Measurements from ENCODE around the gene EIF1AX. TPM values are rescaled to one million over a fixed set of nuclear protein-coding genes. Genes with fewer than 3 reads are reported as not detected.
"Not testable (repeated sequence)": the region's sequence is repeated elsewhere in the genome, so short reads cannot be mapped to it uniquely, and the experiment has no call there.

Gene EIF1AX
- total RNA-seq, 2 donors from 2014 or later: 45.1 to 84.1 TPM

GRCh38 chrX:20135944-20136343 is 5.7 kb downstream of the EIF1AX start:
- H3K9me3 Mint-ChIP-seq: no peaks in the 10 kb centered on the region
- H3K36me3 Mint-ChIP-seq: peaks cover 13 to 31% of the 10 kb centered on the region in 2 donors
- DNase-seq (ENCODE audit: low spot score in 2 of 2): no peak
- peak overlapping the region in 1 of 2 donors; percentile 82 for H3K27ac Mint-ChIP-seq
- ATAC-seq: no peak

DNA sequence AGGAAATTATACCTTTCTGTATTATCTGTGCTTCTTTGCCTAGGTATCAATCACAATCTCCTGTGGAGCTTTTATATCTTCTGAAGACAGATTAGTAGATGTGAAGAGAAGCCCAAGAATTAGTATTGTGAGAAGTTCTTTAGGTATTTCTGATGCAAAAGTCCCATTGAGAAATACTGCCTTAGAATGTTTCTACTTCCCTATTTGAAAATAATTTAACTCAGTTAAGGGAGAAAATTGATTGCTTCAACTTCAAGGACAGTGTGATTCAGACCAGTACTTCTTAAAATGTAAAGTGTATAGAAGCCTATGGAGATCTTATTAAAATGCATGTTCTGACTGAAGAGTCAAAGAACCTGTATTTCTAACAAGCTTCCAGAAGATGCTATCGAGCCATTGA is 9.0 kb downstream of the EIF1AX start:
- no peak for DNase-seq (ENCODE audit: low spot score in 2 of 2)
- Mint-ChIP-seq H3K36me3 (peaks cover 0 to 13% of the 10 kb centered on the region in 2 donors), H3K9me3 (no peaks in the 10 kb centered on the region), H3K27ac (no peak overlapping the region)
- no peak for ATAC-seq

DNA sequence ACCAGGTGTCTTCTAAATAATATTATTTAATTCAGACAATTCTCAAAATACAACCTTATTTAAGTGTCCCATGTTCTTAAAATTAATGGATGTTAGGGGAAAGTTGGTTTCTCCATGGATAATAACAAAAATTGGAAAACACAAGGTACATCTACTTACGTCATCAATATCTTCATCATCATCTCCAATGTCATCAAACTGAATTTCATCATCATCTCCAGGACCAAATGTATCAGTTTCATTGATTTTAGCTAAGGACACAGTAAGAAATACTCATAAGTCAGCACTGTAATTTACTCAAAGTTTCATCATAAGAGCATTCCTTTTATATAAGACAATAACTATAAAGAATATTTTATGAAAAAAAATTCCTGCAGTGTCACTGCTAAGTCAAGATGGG is 11.3 kb downstream of the EIF1AX start:
- DNase-seq (ENCODE audit: low spot score in 2 of 2) (no peak), ATAC-seq (no peak)
- Mint-ChIP-seq H3K36me3 (no peaks in the 10 kb centered on the region), H3K9me3 (no peaks in the 10 kb centered on the region), H3K27ac (no peak overlapping the region)

GRCh38 chrX:20129547-20129946 is 12.1 kb downstream of the EIF1AX start:
- Mint-ChIP-seq H3K27ac (no peak overlapping the region), H3K9me3 (no peaks in the 10 kb centered on the region), H3K36me3 (no peaks in the 10 kb centered on the region)
- DNase-seq (ENCODE audit: low spot score in 2 of 2) (no peak), ATAC-seq (no peak)

DNA sequence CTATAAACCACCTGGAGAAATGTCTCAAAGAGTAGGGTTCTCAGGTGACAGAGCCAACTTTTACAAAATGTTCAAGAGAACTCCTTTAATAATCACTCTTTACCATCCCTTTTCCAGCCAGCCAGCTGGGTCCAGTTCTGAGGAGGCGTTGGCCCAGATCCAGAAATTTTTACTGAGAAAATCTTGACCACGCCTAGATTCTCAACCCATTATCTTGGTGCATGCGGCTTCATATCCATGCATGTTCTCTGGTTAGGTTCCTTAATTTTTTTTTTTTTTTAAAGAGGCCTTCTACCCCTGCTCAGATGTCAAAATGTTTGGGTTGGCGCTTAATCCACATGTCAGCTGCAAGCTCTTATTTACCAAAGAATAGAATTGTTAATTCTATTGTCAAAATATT is 13.0 kb downstream of the EIF1AX start:
- DNase-seq (ENCODE audit: low spot score in 2 of 2) (no peak), ATAC-seq (no peak)
- Mint-ChIP-seq H3K9me3 (no peaks in the 10 kb centered on the region), H3K36me3 (no peaks in the 10 kb centered on the region), H3K27ac (no peak overlapping the region)

GRCh38 chrX:20127440-20127839 is 14.2 kb downstream of the EIF1AX start:
- DNase-seq (ENCODE audit: low spot score in 2 of 2); H3K9me3 Mint-ChIP-seq; H3K36me3 Mint-ChIP-seq; H3K27ac Mint-ChIP-seq: not testable (repeated sequence)
- peak in 1 of 2 donors; percentile 55 for ATAC-seq

DNA sequence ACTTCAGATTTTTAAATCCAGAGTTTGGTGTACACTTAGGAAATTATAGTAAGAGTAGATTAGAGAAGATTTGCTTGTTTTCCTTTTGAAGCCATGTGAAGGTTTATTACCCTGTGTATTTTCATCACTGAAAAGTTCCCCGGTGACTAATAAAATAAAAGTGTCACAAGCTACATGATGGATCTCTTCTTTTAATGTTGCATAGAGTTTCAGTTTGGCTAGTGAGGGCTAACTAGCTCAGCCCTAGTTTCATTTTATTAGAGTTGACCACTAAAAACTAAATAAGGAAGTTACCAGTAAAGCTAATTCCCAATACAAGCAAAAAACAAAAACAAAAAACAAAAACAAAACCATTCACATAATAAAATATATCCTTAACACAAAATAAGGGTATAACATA is 14.8 kb downstream of the EIF1AX start:
- not testable (repeated sequence) for ATAC-seq; DNase-seq (ENCODE audit: low spot score in 2 of 2); H3K36me3 Mint-ChIP-seq; H3K27ac Mint-ChIP-seq; H3K9me3 Mint-ChIP-seq

DNA sequence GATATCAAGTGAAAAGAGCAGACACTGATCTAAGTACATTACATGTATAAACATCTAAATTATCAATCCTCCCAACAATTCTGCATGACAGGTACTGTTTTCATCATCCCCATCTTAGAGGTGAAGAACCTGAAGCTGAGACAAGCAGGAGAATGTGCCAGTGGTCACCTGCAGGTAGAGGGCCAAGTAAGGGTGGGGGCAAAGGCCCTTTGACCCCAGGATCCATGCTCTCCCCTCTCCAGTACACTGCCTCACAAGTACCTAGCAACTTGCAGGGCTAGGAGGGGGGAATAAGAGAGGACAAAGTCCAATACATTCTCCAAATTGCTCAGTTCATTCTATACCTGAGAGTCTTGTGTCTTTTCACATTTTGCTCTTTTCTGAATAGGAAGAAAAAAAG is 16.7 kb downstream of the EIF1AX start:
- no peak for ATAC-seq

GRCh38 chrX:20118065-20118824 is 23.4 kb downstream of the EIF1AX start:
- ATAC-seq (no peak), DNase-seq (ENCODE audit: low spot score in 2 of 2) (no peak)
- Mint-ChIP-seq H3K36me3 (peaks cover 0 to 4% of the 10 kb centered on the region in 2 donors), H3K9me3 (no peaks in the 10 kb centered on the region), H3K27ac (no peak overlapping the region)

More for the DNA sequence above, 16.7 kb downstream of the EIF1AX start:
- Mint-ChIP-seq H3K9me3 (no peaks in the 10 kb centered on the region), H3K27ac (no peak overlapping the region), H3K36me3 (no peaks in the 10 kb centered on the region)
- DNase-seq (ENCODE audit: low spot score in 2 of 2): no peak

DNA sequence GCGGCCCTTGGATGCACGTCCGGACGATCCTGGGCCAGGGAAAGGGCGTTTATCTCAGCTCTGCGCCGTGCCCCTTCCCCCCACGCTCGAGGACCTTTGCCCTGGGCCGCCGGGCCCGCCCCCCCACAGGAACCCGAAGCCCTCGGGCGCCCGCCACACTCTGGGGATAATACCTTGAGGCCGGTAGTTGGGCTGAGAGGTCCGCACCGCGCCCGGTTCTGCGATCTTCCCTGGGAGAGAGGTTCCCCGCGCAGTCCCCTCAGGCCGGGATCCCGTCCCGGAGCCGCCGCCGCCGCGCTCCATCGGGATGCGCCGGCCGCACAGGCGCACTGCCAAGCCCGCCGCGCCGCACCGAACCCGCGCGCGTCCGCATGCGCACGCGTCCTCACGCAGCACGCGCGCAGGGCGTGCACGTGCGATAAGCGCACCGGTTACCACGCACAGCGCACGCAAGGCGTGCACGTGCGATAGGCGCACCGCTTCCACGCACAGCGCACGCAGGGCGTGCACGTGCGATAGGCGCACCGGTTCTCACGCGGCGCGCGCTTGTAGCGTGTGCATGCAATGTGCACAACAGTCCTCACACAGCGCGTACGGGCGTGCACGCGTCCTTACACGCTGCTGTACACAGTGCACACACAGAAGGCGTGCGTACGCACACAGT is 24.9 kb downstream of the EIF1AX start, which contains the start of gene MAP7D2:
Gene MAP7D2 (minus strand): TSS at position 331 of the 664 bp plus-strand sequence. CDS start 28 bp downstream, at position 303.
- ATAC-seq (peak in 1 of 2 donors; percentile 43), DNase-seq (ENCODE audit: low spot score in 2 of 2) (no peak)
- peaks cover 0 to 4% of the 10 kb centered on the region in 2 donors for H3K36me3 Mint-ChIP-seq
- no peak within 1 kb of the TSS for H3K27ac Mint-ChIP-seq
- H3K9me3 Mint-ChIP-seq: no peaks in the 10 kb centered on the region

DNA sequence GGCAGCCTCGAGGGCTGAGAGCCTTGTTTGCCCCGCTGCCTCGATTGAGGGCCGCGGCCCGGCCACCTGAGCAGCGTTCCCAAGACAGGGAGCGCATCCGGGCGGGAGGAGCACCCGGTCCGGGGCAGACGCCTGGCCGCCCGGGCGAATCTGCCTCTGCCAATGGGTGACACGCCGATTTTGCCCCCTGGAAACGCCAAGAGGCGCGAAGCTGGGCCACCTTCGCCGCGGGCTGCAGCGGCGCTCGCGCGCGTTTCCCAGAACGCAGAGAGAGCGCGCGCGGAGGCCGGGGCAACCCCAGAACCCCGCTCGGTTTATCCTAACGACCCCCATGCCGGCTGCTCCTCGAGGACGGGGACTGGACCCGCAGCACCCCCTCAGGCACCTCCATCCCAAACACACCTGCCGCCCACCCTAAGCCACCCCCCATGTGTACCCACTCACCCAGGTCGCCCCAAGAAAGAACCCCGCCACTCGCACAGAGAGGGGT is 25.5 kb downstream of the EIF1AX start:
- DNase-seq (ENCODE audit: low spot score in 2 of 2): no peak

GRCh38 chrX:20112022-20112774 is 29.4 kb downstream of the EIF1AX start:
- no peaks in the 10 kb centered on the region for H3K9me3 Mint-ChIP-seq
- ATAC-seq (no peak), DNase-seq (ENCODE audit: low spot score in 2 of 2) (no peak)
- no peak overlapping the region for H3K27ac Mint-ChIP-seq
- peaks cover 0 to under 1% of the 10 kb centered on the region in 2 donors for H3K36me3 Mint-ChIP-seq

More for the DNA sequence above, 25.5 kb downstream of the EIF1AX start:
- no peaks in the 10 kb centered on the region for H3K9me3 Mint-ChIP-seq
- no peak overlapping the region for H3K27ac Mint-ChIP-seq
- peaks cover 0 to 4% of the 10 kb centered on the region in 2 donors for H3K36me3 Mint-ChIP-seq
- peak in 1 of 2 donors; percentile 39 for ATAC-seq

DNA sequence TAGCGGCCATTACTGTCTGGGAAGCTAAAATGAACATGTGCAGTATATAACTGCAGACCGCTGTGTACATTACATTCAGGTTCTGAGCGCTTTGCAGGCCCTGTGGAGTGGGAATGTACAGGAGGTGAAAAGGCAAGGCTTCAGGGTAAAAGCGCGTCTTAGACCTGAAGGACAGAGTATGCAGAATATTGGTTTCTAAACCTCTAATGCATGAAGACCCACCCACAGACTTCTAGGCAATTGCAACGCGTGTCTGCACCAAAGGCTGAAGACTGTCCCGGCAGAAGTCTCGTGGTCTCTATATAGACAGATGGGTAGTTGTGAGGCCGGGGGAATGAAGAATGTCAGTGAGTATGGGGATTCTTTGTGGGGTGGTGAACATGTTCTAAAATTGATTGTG is 30.4 kb downstream of the EIF1AX start:
- ATAC-seq (no peak), DNase-seq (ENCODE audit: low spot score in 2 of 2) (no peak)
- no peak overlapping the region for H3K27ac Mint-ChIP-seq
- H3K9me3 Mint-ChIP-seq: no peaks in the 10 kb centered on the region
- no peaks in the 10 kb centered on the region for H3K36me3 Mint-ChIP-seq

- ATAC-seq: peak in 1 of 2 donors; percentile 58
- Mint-ChIP-seq H3K9me3 (peaks cover 0 to 7% of the 10 kb centered on the region in 2 donors), H3K36me3 (no peaks in the 10 kb centered on the region), H3K27ac (no peak overlapping the region)
- no peak for DNase-seq (ENCODE audit: low spot score in 2 of 2)
These were observed 39.6 kb downstream of the EIF1AX start for GRCh38 chrX:20101934-20102581.

GRCh38 chrX:20091499-20091898 is 50.1 kb downstream of the EIF1AX start:
- no peak overlapping the region for H3K27ac Mint-ChIP-seq
- no peaks in the 10 kb centered on the region for H3K36me3 Mint-ChIP-seq
- ATAC-seq (no peak), DNase-seq (ENCODE audit: low spot score in 2 of 2) (no peak)
- no peaks in the 10 kb centered on the region for H3K9me3 Mint-ChIP-seq

- H3K9me3 Mint-ChIP-seq: no peaks in the 10 kb centered on the region
- H3K27ac Mint-ChIP-seq: no peak overlapping the region
- DNase-seq (ENCODE audit: low spot score in 2 of 2): no peak
- ATAC-seq: no peak
- H3K36me3 Mint-ChIP-seq: no peaks in the 10 kb centered on the region
These were observed 51.8 kb downstream of the EIF1AX start for GRCh38 chrX:20089845-20090244.
